ENCODE results near the gene PPM1G. TPM values are rescaled to one million over a fixed set of nuclear protein-coding genes. Genes with fewer than 3 reads are reported as not detected.

PPM1G gene, protein sequence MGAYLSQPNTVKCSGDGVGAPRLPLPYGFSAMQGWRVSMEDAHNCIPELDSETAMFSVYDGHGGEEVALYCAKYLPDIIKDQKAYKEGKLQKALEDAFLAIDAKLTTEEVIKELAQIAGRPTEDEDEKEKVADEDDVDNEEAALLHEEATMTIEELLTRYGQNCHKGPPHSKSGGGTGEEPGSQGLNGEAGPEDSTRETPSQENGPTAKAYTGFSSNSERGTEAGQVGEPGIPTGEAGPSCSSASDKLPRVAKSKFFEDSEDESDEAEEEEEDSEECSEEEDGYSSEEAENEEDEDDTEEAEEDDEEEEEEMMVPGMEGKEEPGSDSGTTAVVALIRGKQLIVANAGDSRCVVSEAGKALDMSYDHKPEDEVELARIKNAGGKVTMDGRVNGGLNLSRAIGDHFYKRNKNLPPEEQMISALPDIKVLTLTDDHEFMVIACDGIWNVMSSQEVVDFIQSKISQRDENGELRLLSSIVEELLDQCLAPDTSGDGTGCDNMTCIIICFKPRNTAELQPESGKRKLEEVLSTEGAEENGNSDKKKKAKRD
- total RNA-seq: 10 to 100 TPM; 37.4 to 54.1 (median 49.3) TPM

- Histone ChIP-seq H3K27me3 (no peaks in the 10 kb centered on the region), H3K36me3 (peaks cover 7% of the 10 kb centered on the region), H3K4me1 (peaks cover 26% of the 10 kb centered on the region), H3K4me3 (peak within 1 kb of the TSS; percentile 92), H3K27ac (peak within 1 kb of the TSS; percentile 80), H3K9me3 (no peaks in the 10 kb centered on the region)
- peak; percentile 96 to 97 for DNase-seq (ENCODE audit: low spot score in 2 of 2)
- TF ChIP-seq POLR2A (IDR thresholded peaks at IDR 0.05) (no peak), POLR2AphosphoS5 (IDR thresholded peaks at IDR 0.05) (peak in 2 of 3 donors; percentile 30 to 72), CTCF (IDR thresholded peaks at IDR 0.05) (no peak)
- WGBS: under 1% methylated on average over 41 of the region's 82 CpGs
Measured at GRCh38 chr2:27409321-27410073, at the start of gene PPM1G. TSS of gene PPM1G (minus strand) at chr2:27409591. CDS start at chr2:27409422, 169 bp downstream.

- 91% methylated on average over 7 of the region's 7 CpGs for whole genome bisulfite sequencing
- Histone ChIP-seq H3K4me1 (no peaks in the 10 kb centered on the region), H3K36me3 (peaks cover 87% of the 10 kb centered on the region)
Measured at GRCh38 chr2:27453968-27454367, 44.6 kb upstream of the PPM1G start.

DNA sequence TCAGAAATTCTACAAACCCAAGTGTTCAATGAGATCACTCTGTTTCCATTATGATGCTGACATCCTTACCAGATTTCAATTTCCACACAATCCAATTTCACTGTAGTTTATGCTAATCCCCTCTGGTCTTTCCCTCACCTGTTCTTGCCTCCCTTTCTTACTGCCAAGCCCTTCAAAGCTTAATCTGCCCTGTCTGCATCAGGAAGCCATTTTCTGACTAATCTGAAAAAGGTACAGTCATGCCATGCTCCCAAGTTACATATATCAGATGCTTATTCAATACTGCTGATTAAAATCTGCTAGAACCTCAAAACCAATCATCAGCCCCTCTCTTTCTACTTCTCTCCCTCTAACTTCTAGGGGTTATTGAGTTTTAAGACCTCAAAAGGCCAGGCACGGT lies 41.7 kb upstream of the PPM1G start:
- TF ChIP-seq CTCF (IDR thresholded peaks at IDR 0.05): no peak
- no peak for TF ChIP-seq POLR2AphosphoS5 (IDR thresholded peaks at IDR 0.05)
- no peak for TF ChIP-seq EP300 (IDR thresholded peaks at IDR 0.05)
- TF ChIP-seq POLR2A (IDR thresholded peaks at IDR 0.05): no peak
- no peak for DNase-seq (ENCODE audit: low spot score in 2 of 2)
- 100% methylated on average over 1 of the region's 1 CpG for WGBS
- Histone ChIP-seq H3K36me3 (peaks cover 73% of the 10 kb centered on the region), H3K27me3 (no peaks in the 10 kb centered on the region), H3K9me3 (no peaks in the 10 kb centered on the region), H3K4me3 (no peak overlapping the region), H3K4me1 (peaks cover 3% of the 10 kb centered on the region), H3K27ac (no peak overlapping the region)

More at GRCh38 chr2:27453968-27454367, 44.6 kb upstream of the PPM1G start:
- no peaks in the 10 kb centered on the region for H3K27me3 ChIP-seq
- no peak for DNase-seq (ENCODE audit: low spot score in 2 of 2)
- H3K9me3 ChIP-seq: no peaks in the 10 kb centered on the region
- TF ChIP-seq EP300 (IDR thresholded peaks at IDR 0.05) (no peak), CTCF (IDR thresholded peaks at IDR 0.05) (no peak), POLR2A (IDR thresholded peaks at IDR 0.05) (no peak), POLR2AphosphoS5 (IDR thresholded peaks at IDR 0.05) (no peak)
- no peak overlapping the region for H3K27ac ChIP-seq
- H3K4me3 ChIP-seq: no peak overlapping the region

DNA sequence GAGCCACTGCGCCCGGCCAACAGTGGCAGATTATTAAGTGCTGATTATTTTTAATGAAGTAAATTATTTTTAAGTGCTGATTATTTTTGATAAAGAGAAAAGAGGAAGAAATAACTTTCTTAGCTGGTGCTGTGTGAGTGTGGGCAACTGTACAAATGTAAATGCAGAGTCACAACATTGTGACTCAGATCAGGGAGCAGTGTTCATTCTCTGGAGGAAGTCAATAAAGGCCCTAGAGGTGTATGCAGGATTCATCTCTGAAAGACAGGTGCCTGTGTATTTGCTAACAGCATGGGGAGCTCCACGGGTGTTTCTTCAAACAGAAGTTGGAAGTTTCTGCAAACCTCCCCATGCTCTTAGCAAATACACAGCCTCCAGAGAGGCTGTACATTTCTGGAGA lies 39.0 kb upstream of the PPM1G start:
- DNase-seq (ENCODE audit: low spot score in 2 of 2): no peak
- no peaks in the 10 kb centered on the region for H3K9me3 ChIP-seq
- H3K27ac ChIP-seq: no peak overlapping the region
- peaks cover 46% of the 10 kb centered on the region for H3K36me3 ChIP-seq
- no peak overlapping the region for H3K4me3 ChIP-seq
- TF ChIP-seq POLR2AphosphoS5 (IDR thresholded peaks at IDR 0.05) (no peak), EP300 (IDR thresholded peaks at IDR 0.05) (no peak), POLR2A (IDR thresholded peaks at IDR 0.05) (no peak), CTCF (IDR thresholded peaks at IDR 0.05) (no peak)
- no peaks in the 10 kb centered on the region for H3K27me3 ChIP-seq
- H3K4me1 ChIP-seq: peaks cover 13% of the 10 kb centered on the region
- 94% methylated on average over 3 of the region's 3 CpGs for WGBS

DNA sequence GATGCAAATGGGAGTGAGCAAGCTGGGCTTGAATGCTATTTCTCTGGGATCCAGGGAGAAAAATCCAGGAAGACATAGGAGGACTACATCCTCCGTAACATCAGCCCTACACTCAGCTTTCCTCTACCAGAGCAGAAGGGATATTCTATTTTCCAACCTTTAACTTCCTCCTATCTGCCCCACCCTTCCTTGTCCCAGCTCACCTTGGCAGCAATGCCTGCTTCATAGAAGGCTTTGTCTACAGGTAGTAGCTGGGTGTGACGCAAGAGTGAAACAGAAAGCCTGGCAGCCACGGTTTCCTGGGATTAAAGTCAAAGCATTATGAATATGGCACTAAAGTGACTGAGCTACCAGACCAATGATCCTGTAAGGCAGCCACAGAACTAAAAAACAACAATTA lies 36.7 kb upstream of the PPM1G start:
- H3K4me3 ChIP-seq: no peak overlapping the region
- peaks cover 43% of the 10 kb centered on the region for H3K36me3 ChIP-seq
- peak in 1 of 2 donors; percentile 70 for DNase-seq (ENCODE audit: low spot score in 2 of 2)

More for the DNA sequence above, 36.7 kb upstream of the PPM1G start:
- WGBS: 33% methylated on average over 3 of the region's 3 CpGs
- Histone ChIP-seq H3K4me1 (peaks cover 24% of the 10 kb centered on the region), H3K9me3 (no peaks in the 10 kb centered on the region), H3K27me3 (no peaks in the 10 kb centered on the region), H3K27ac (peak overlapping the region; percentile 61)
- TF ChIP-seq CTCF (IDR thresholded peaks at IDR 0.05): no peak
- no peak for TF ChIP-seq EP300 (IDR thresholded peaks at IDR 0.05)
- no peak for TF ChIP-seq POLR2A (IDR thresholded peaks at IDR 0.05)
- no peak for TF ChIP-seq POLR2AphosphoS5 (IDR thresholded peaks at IDR 0.05)

Data from suprapubic skin (tissue), 4 donors.